ENCODE data around the gene MOB3C. TPM values are rescaled to one million over a fixed set of nuclear protein-coding genes. Genes with fewer than 3 reads are reported as not detected.

The MOB3C gene
- total and polyA plus RNA-seq, 2 of the 4 experiments (the other 2 are of a cell fraction), result 7.3 to 9.0 TPM

- Histone ChIP-seq H4K91ac (ENCODE audit: insufficient read depth, low read depth, low read length) (no peak overlapping the region), H3K18ac (ENCODE audit: low read depth, low read length) (no peak overlapping the region), H3K23ac (ENCODE audit: low read depth, low read length) (no peak overlapping the region), H3K36me3 (ENCODE audit: control insufficient read depth, insufficient read depth, low read length) (peaks cover 48% of the 10 kb centered on the region), H3K4me3 (ENCODE audit: insufficient read depth, low read depth, low read length) (no peak overlapping the region), H2AK5ac (ENCODE audit: low read depth, low read length) (no peak overlapping the region), H2BK120ac (ENCODE audit: low read depth, low read length) (no peak overlapping the region), H2AFZ (replicated peaks; ENCODE audit: low read length, poor library complexity) (no peak overlapping the region), H3K4me1 (ENCODE audit: control insufficient read depth, insufficient read depth, low read length) (no peaks in the 10 kb centered on the region), H3K56ac (ENCODE audit: extremely low read depth, insufficient read depth, low read length) (no peak overlapping the region), H3K9ac (ENCODE audit: low read depth, low read length) (no peak overlapping the region), H2BK20ac (ENCODE audit: low read depth, low read length) (no peak overlapping the region), H2BK15ac (ENCODE audit: low read depth, low read length) (no peak overlapping the region), H3K9me3 (ENCODE audit: control insufficient read depth, insufficient read depth, low read length) (no peaks in the 10 kb centered on the region), H3K4ac (ENCODE audit: low read depth, low read length) (no peak overlapping the region), H3K27me3 (ENCODE audit: control insufficient read depth, insufficient read depth, low read length) (no peaks in the 10 kb centered on the region), H2BK5ac (ENCODE audit: low read depth, low read length, poor library complexity, severe bottlenecking) (no peak overlapping the region), H3K4me2 (ENCODE audit: low read depth, low read length) (no peak overlapping the region), H4K20me1 (ENCODE audit: insufficient read depth, low read length) (no peaks in the 10 kb centered on the region), H3K9me1 (ENCODE audit: insufficient read depth, low read length) (peaks cover 3% of the 10 kb centered on the region; the same call in 1 of the 2 replicates), H2AK9ac (replicated peaks; ENCODE audit: low read depth, low read length, poor library complexity) (no peak overlapping the region), H4K8ac (ENCODE audit: low read depth in 2 of 2, low read length in 2 of 2) (no peak overlapping the region), H3K27ac (ENCODE audit: insufficient read depth, low read length) (no peak overlapping the region), H3K14ac (replicated peaks; ENCODE audit: low read depth, low read length) (no peak overlapping the region), H4K5ac (ENCODE audit: low read depth, low read length) (no peak overlapping the region), H3K79me1 (ENCODE audit: low read depth in 1 of 2, low read length in 2 of 2) (no peaks in the 10 kb centered on the region)
- ChIA-PET CTCF (interaction anchor here (0.6 kb wide), 1 partner anchor 156 kb away, joined by 3 read pairs; no protein-coding TSS in a partner anchor), POLR2A (ENCODE audit: unreplicated experiment) (no interaction called here)
- WGBS, 2 experiments (ENCODE audit: extremely low coverage in 2 of 2, insufficient read length in 1 of 2), result 92% methylated on average over 8 of the region's 15 CpGs; no CpG with 5 or more reads in 1 of the 2 experiments
- DNase-seq (no peak), ATAC-seq (ENCODE audit: low read depth) (no peak)
- in situ Hi-C loops (cut with MboI; ENCODE audit: low sequenced_read_pairs), result no loop called here
- no TSS peak for BruUV-seq (replicated peaks)
- TF ChIP-seq, protein P1, sequence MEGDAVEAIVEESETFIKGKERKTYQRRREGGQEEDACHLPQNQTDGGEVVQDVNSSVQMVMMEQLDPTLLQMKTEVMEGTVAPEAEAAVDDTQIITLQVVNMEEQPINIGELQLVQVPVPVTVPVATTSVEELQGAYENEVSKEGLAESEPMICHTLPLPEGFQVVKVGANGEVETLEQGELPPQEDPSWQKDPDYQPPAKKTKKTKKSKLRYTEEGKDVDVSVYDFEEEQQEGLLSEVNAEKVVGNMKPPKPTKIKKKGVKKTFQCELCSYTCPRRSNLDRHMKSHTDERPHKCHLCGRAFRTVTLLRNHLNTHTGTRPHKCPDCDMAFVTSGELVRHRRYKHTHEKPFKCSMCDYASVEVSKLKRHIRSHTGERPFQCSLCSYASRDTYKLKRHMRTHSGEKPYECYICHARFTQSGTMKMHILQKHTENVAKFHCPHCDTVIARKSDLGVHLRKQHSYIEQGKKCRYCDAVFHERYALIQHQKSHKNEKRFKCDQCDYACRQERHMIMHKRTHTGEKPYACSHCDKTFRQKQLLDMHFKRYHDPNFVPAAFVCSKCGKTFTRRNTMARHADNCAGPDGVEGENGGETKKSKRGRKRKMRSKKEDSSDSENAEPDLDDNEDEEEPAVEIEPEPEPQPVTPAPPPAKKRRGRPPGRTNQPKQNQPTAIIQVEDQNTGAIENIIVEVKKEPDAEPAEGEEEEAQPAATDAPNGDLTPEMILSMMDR (conservative IDR thresholded peaks at IDR 0.05; ENCODE audit: low read depth, low read length), result no peak
- TF ChIP-seq FOS (IDR thresholded peaks at IDR 0.05; ENCODE audit: low read depth, low read length), result no peak
- no peak for TF ChIP-seq SMC3 (IDR thresholded peaks at IDR 0.05; ENCODE audit: low read depth, low read length)
- no peak for TF ChIP-seq BHLHE40 (IDR thresholded peaks at IDR 0.05; ENCODE audit: low read depth, low read length)
- no peak for TF ChIP-seq RCOR1 (IDR thresholded peaks at IDR 0.05; ENCODE audit: insufficient replicate concordance, low read length)
- TF ChIP-seq USF2 (IDR thresholded peaks at IDR 0.05; ENCODE audit: low read depth, low read length), result no peak
- TF ChIP-seq MXI1 (IDR thresholded peaks at IDR 0.05; ENCODE audit: borderline replicate concordance, low read depth, low read length), result no peak
- TF ChIP-seq CHD1 (IDR thresholded peaks at IDR 0.05; ENCODE audit: low read depth, low read length), result no peak
- TF ChIP-seq MAFK (IDR thresholded peaks at IDR 0.05; ENCODE audit: low read depth, low read length), result no peak
- TF ChIP-seq RAD21 (IDR thresholded peaks at IDR 0.05; ENCODE audit: low read length), result no peak
- no peak for TF ChIP-seq RFX5 (IDR thresholded peaks at IDR 0.05; ENCODE audit: low read depth, low read length)
- TF ChIP-seq MAZ (IDR thresholded peaks at IDR 0.05; ENCODE audit: borderline replicate concordance, low read depth, low read length), result no peak
- no peak for TF ChIP-seq ELK1 (IDR thresholded peaks at IDR 0.05; ENCODE audit: borderline replicate concordance, low read depth, low read length)
- no peak for TF ChIP-seq CEBPB (IDR thresholded peaks at IDR 0.05; ENCODE audit: low read depth, low read length)
- TF ChIP-seq POLR2A (IDR thresholded peaks at IDR 0.05; ENCODE audit: low read depth, low read length), result no peak
- intact Hi-C loops (cut with micrococcal nuclease), result no loop called here
- dilution Hi-C loops (cut with HindIII; ENCODE audit: low sequenced_read_pairs, unreplicated experiment), result no loop called here
Measured at GRCh38 chr1:46562498-46562897, 54.1 kb downstream of the MOB3C start.

Data from IMR-90 (cell line).